Cardiac fibroblast (primary cell): ENCODE results near the gene COQ8A.
"Not testable (repeated sequence)": the region's sequence is repeated elsewhere in the genome, so short reads cannot be mapped to it uniquely, and the experiment has no call there.

Experiments used
- DNase-seq, 2 donors: peaks; one replicate each; pipeline versions ENCODE4 v3.0.0 to v3.0.0-alpha.2; 2010; ENCODE audit warnings: low read depth in 2 of 2
- H3K4me3 ChIP-seq, 2 donors: replicated peaks in 1 of 2; 1 replicate in 1 of 2; 2 replicates in 1 of 2; pipeline ENCODE4 v1.5.1; 2011; ENCODE audit warnings: low read depth in 2 of 2, low read length in 2 of 2, mild to moderate bottlenecking in 2 of 2, moderate library complexity in 1 of 2
- TF ChIP-seq, protein P1 (sequence below): IDR thresholded peaks from one replicate; pipeline ENCODE4 v1.5.1; 2011; ENCODE audit warnings: low read depth, mild to moderate bottlenecking, low read length, inconsistent platforms

COQ8A gene

DNA sequence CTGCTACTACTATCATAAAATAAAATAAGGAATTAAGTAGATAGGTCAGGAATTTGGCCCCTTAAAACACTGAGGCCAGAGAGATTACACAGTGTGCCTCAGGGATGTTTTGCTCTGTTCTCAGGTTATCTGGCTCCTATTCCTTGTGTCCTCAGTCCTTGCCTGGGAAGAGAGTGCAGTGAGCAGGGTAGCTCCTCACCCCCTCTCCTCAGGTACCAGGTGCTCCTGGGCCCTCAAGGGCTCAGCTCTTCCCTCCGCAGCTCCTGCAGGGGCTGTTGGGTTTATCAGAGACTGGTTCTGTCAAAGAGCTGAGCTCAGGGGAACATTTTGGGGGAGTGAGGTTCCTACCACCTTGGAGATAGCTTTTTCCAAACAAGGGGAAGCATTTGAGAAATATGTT lies 20.1 kb upstream of the COQ8A start:
- DNase-seq: no peak
- H3K4me3 ChIP-seq: no peak overlapping the region
- TF ChIP-seq, protein P1, sequence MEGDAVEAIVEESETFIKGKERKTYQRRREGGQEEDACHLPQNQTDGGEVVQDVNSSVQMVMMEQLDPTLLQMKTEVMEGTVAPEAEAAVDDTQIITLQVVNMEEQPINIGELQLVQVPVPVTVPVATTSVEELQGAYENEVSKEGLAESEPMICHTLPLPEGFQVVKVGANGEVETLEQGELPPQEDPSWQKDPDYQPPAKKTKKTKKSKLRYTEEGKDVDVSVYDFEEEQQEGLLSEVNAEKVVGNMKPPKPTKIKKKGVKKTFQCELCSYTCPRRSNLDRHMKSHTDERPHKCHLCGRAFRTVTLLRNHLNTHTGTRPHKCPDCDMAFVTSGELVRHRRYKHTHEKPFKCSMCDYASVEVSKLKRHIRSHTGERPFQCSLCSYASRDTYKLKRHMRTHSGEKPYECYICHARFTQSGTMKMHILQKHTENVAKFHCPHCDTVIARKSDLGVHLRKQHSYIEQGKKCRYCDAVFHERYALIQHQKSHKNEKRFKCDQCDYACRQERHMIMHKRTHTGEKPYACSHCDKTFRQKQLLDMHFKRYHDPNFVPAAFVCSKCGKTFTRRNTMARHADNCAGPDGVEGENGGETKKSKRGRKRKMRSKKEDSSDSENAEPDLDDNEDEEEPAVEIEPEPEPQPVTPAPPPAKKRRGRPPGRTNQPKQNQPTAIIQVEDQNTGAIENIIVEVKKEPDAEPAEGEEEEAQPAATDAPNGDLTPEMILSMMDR: no peak

DNA sequence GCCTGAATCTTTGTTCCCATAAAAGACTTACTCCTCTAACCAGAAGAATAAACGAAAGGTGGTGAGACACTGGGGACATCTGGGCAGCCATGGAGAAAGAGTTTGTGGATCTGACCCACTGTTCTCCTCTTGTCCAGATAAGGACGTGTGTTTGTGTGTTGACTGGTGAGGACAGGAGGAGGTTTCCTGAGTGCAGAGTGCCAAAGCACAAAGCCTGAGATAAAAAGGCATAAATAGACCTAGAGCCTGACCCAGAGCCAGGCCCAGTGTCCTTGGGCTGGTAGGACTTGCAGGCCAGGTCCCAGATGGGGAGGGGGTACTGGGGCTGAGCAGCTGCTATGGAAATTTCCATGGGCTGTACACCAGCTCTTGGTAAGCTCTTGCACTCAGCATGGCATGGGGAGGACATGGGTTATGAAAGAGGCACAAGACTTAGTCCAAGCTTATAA lies 19.6 kb upstream of the COQ8A start:
- TF ChIP-seq, protein P1: no peak
- no peak overlapping the region for H3K4me3 ChIP-seq
- DNase-seq: peak in 1 of 2 donors; percentile 35

DNA sequence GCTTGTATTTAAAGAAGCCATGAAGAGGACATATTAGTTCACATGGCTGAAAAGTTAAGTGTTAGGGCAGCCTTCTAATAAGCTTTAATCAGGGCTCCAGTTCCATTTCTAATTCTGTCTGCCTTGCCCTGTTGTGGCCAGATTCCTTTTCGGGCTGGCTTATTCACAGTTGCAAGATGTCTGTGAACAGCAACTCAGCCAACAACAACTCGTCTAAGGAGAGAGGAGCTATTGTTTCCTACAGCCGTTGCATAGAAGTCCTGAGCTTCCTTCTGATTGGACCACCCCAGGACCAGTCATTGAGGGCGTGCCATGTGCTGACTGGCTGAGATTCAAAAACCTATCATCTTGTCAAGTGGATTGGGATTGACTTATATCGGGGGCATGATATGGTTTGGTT lies 18.6 kb upstream of the COQ8A start:
- H3K4me3 ChIP-seq: no peak overlapping the region
- TF ChIP-seq, protein P1: no peak
- DNase-seq: no peak

DNA sequence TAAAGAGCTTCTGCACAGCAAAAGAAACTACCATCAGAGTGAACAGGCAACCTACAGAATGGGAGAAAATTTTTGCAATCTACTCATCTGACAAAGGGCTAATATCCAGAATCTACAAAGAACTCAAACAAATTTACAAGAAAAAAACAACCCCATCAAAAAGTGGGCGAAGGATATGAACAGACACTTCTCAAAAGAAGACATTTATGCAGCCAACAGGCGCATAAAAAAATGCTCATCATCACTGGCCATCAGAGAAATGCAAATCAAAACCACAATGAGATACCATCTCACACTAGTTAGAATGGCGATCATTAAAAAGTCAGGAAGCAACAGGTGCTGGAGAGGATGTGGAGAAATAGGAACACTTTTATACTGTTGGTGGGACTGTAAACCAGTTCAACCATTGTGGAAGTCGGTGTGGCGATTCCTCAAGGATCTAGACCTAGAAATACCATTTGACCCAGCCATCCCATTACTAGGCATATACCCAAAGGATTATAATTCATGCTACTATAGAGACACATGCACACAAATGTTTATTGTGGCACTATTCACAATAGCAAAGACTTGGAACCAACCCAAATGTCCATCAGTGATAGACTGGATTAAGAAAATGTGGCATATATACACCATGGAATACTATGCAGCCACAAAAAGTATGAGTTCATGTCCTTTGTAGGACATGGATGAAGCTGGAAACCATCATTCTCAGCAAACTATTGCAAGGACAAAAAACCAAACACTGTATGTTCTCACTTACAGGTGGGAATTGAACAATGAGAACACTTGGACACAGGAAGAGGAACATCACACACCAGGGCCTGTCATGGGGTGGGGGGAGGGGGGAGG lies 10.6 kb upstream of the COQ8A start:
- DNase-seq, H3K4me3 ChIP-seq: not testable (repeated sequence)

DNA sequence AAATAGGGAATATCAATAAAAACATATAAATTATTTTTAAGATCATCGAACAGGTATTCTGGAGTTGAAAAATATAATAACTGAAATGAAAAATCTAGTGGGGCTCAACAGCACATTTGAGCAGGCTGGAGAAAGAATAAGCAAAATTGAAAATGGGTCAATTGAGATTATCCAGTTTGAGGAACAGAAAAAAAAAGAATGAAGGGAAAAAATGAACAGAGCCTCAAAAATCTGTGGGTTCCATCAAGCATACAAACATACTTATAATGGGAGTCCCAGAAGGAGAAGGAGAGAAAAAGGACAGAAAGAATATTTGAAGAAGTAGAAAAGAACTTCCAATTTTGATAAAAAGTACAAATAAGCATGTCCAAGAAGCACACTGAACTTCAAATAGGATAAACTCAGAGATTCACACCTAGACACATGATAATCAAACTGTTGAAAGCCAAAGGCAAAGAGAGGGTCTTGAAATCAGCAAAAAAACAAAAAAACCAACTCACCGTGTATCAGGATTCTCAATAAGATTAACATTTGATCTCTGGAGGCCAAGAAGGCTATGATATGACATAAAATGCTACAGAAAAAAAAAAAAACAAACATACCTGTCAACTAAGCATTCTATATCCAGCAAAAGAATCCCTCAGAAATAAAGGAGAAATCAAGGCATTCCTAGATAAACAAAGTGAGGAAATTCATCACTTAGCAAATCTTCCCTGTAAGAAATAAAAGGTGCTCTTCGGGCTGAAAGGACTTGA lies 5.4 kb upstream of the COQ8A start:
- DNase-seq: no peak
- H3K4me3 ChIP-seq: no peak overlapping the region
- TF ChIP-seq, protein P1: no peak

DNA sequence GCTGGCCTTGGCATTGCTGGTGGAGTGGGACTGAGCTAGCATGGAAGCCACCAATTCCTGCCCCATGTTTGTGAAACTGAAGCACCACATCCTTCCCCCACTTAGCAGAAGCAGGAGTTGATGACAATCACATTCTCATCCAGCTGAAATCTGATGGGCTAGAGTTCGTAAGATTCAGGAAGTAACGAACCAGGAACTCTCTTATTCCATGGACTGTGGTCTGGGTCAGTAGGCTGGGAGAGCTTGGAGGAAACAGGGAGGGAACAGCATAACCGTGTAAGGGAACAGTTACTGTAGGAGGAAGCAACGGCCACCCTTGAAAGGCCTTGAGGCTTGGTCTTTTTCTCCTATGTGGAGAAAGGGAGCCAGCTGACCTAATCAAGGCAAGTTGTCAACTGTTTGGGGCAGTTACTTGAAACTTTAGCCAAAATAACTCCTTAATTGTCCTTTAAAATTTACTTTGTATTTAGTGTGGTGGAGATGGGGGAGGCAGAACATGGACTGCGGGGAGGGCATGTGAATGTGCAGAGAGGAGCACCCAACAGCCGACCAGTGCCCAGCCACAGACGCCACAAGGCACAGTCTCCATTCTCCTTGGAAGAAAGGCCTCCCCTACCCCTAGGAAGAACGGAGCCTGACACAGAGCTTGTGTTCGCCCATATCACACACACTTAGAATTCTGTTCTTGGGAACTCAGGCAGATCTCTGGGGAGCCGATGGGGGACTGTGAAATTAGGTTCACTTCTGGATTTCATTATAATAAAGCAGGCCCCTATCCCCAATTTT lies 2.0 kb upstream of the COQ8A start:
- DNase-seq: no peak
- TF ChIP-seq, protein P1: no peak
- no peak overlapping the region for H3K4me3 ChIP-seq

DNA sequence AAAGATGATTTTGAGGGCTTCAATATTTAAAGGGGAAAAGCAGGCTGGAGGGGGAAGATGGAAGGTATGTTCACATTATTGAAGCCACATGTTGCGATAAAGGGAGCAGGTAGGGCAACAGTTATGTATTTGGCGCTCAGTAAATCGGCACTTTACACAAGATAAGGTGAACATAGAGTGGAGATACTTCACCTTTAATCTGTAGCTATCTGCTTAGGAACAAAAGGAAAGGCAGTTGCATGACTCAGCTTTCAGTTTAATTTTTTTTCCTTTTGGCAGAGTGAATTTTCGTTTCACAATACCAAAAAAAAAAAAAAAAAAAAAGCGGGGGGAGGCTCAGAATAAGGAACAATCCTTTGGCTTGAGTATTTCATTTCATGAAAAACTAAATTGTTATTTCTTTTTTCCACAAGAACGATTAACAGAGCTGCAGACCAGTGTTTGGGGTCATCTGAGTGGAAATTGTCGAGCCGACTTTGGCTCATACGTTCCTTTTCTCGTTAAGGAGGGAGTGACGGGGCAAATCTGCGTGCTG lies 1.1 kb upstream of the COQ8A start:
- DNase-seq: peak; percentile 66 to 75
- TF ChIP-seq, protein P1: no peak
- peak overlapping the region; percentile 69 to 71 for H3K4me3 ChIP-seq
